ENCODE results near the gene TSPAN6. TPM values are rescaled to one million over a fixed set of nuclear protein-coding genes. Genes with fewer than 3 reads are reported as not detected.

Gene TSPAN6
- total RNA-seq, 4 donors from 2014 or later = 2.5 to 5.9 (median 3.1) TPM

DNA sequence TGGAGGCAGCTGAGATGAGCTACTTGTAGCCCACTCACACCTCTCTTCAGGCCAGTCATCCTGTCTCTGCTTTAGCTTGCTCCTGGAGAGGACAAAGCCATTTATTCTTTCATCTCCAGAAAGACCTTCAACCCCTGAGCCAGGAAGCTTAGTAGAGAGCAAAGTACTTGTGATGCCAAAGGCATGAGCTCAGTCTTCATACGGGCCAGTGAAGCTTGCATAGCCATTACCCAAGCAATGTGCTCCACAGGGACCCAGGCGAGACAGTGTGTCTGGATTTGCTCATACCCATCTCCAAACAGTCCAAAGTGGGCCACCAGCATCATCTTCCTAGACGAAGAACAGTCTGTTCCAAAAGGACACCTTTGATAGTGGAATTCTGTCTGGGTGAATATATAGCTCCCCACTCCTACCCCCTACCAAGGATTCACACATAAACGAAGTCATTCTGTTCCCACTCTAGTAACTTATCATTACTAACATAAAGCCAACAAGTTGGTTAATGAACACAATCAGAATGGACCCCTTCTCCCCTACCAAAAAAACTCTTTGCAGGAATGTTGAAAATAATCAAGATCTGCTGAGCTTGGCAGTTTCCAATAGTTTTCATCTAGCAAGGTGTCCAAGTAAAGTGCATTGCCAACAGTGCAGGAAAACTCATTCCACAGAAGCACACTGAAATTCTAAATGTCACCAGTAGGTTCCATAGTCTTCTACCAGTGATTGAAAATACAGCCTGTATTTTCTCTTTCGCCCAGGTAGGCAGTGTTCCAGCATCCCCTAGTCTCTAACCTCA lies 45.2 kb downstream of the TSPAN6 start:
- in situ Hi-C loops (cut with MboI; ENCODE audit: low sequenced_read_pairs in 4 of 4) = no loop called here
- H3K27me3 ChIP-seq = peaks cover 0 to 3% (median 0%) of the 10 kb centered on the region in 3 donors
- H3K9me3 ChIP-seq = no peaks in the 10 kb centered on the region
- peak in 1 of 2 donors; percentile 39 for DNase-seq
- intact Hi-C loops (cut with DNase I; ENCODE audit: low total_unique reads) = no loop called here
- H3K27ac ChIP-seq = no peak overlapping the region
- peak in 1 of 2 donors; percentile 44 for ATAC-seq
- no peak overlapping the region for H3K4me3 ChIP-seq
- no peak for TF ChIP-seq CTCF (IDR thresholded peaks at IDR 0.05 in 4 of 5, conservative IDR thresholded peaks at IDR 0.05 in 1 of 5)
- no peak for TF ChIP-seq POLR2A (IDR thresholded peaks at IDR 0.05)
- H3K4me1 ChIP-seq = no peaks in the 10 kb centered on the region
- H3K36me3 ChIP-seq = no peaks in the 10 kb centered on the region

DNA sequence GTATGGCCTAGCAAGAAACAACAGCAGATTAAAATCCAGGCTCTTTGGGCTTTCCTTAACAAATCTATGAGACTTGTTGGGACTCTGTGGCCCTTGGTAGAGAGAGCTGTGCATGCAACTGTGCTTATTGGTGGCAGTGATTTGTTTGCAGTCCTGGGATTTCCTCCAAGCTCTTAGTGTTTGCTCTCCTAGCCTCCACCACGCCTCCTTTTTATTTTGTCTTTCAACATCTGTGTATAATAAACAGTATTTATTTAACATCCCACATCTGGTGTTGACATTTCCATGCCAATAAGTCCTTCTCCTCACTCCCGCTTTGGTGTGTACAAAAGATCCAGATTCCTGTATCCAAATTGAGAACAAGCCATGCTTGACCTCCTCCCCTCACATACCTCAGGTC lies 48.7 kb downstream of the TSPAN6 start:
- Histone ChIP-seq H3K4me3 (no peak overlapping the region), H3K27me3 (peaks cover 0 to 3% (median 0%) of the 10 kb centered on the region in 3 donors)

GRCh38 chrX:100586747-100587146 lies 49.9 kb downstream of the TSPAN6 start:
- in situ Hi-C loops (cut with MboI; ENCODE audit: low sequenced_read_pairs in 4 of 4) (no loop called here), intact Hi-C loops (cut with DNase I; ENCODE audit: low total_unique reads) (no loop called here)
- ATAC-seq (no peak), DNase-seq (no peak)
- Histone ChIP-seq H3K4me3 (no peak overlapping the region), H3K27ac (no peak overlapping the region), H3K36me3 (no peaks in the 10 kb centered on the region), H3K9me3 (no peaks in the 10 kb centered on the region), H3K27me3 (peaks cover 0 to 3% (median 0%) of the 10 kb centered on the region in 3 donors), H3K4me1 (no peaks in the 10 kb centered on the region)
- no peak for TF ChIP-seq POLR2A (IDR thresholded peaks at IDR 0.05)
- no peak for TF ChIP-seq CTCF (IDR thresholded peaks at IDR 0.05 in 4 of 5, conservative IDR thresholded peaks at IDR 0.05 in 1 of 5)

More for the DNA sequence above, 48.7 kb downstream of the TSPAN6 start:
- Histone ChIP-seq H3K27ac (no peak overlapping the region), H3K9me3 (no peaks in the 10 kb centered on the region), H3K36me3 (no peaks in the 10 kb centered on the region), H3K4me1 (no peaks in the 10 kb centered on the region)
- TF ChIP-seq POLR2A (IDR thresholded peaks at IDR 0.05) (no peak), CTCF (IDR thresholded peaks at IDR 0.05 in 4 of 5, conservative IDR thresholded peaks at IDR 0.05 in 1 of 5) (no peak)
- in situ Hi-C loops (cut with MboI; ENCODE audit: low sequenced_read_pairs in 4 of 4) = no loop called here
- DNase-seq = no peak
- no peak for ATAC-seq
- intact Hi-C loops (cut with DNase I; ENCODE audit: low total_unique reads) = no loop called here

- no peak within 1 kb of the TSS for H3K27ac ChIP-seq
- TF ChIP-seq CTCF (IDR thresholded peaks at IDR 0.05 in 4 of 5, conservative IDR thresholded peaks at IDR 0.05 in 1 of 5) (no peak), POLR2A (IDR thresholded peaks at IDR 0.05) (no peak)
- H3K4me1 ChIP-seq = no peaks in the 10 kb centered on the region
- no peak within 1 kb of the TSS for H3K4me3 ChIP-seq
- ATAC-seq = no peak
- intact Hi-C loops (cut with DNase I; ENCODE audit: low total_unique reads) (no loop called here), in situ Hi-C loops (cut with MboI; ENCODE audit: low sequenced_read_pairs in 4 of 4) (no loop called here)
- H3K9me3 ChIP-seq = no peaks in the 10 kb centered on the region
- H3K27me3 ChIP-seq = peaks cover 0 to 3% (median 0%) of the 10 kb centered on the region in 3 donors
- no peak for DNase-seq
- H3K36me3 ChIP-seq = no peaks in the 10 kb centered on the region
Measured at GRCh38 chrX:100584611-100585010, 52.0 kb downstream of the TSPAN6 start, which contains the start of gene TNMD. TSS of gene TNMD (plus strand) at chrX:100584936. CDS start at chrX:100585019, 83 bp downstream.

Other genes with a start within 250 kb of the TSPAN6 start
- 1 to 10 TPM in 1 of 4 donors, under 1 TPM in 3; 0.63 to 1.5 (median 0.72) TPM for gene PCDH19, start 226.5 kb downstream of the TSPAN6 start, total RNA-seq
- 1 to 10 TPM in 1 of 4 donors, under 1 TPM in 1, not detected in 2; 0.49 to 1.4 TPM for gene TNMD, start 51.9 kb downstream of the TSPAN6 start, total RNA-seq
- gene SRPX2, start 7.4 kb upstream of the TSPAN6 start, total RNA-seq = 10 to 100 TPM in 3 of 4 donors, 1 to 10 TPM in 1; 2.4 to 16.6 (median 15.2) TPM
- gene SYTL4, start 95.3 kb upstream of the TSPAN6 start, total RNA-seq = 1 to 10 TPM; 2.5 to 4.0 (median 3.1) TPM
- gene CSTF2, start 183.6 kb upstream of the TSPAN6 start, total RNA-seq = 1 to 10 TPM; 2.4 to 7.8 (median 5.1) TPM
- not detected for gene NOX1, start 237.6 kb upstream of the TSPAN6 start, total RNA-seq

All from gastrocnemius medialis (tissue), 4 donors.